Right lobe of liver (tissue), 6 donors: ENCODE measurements around the gene RNF182. TPM values are rescaled to one million over a fixed set of nuclear protein-coding genes. Genes with fewer than 3 reads are reported as not detected.

Experiments used
- ATAC-seq, 4 donors: fragments of 200-7000 bp; cut with Tn5 transposase; one replicate each; pipeline ENCODE4 v1.9.1; 2020; ENCODE audit warnings: mild to moderate bottlenecking in 4 of 4, moderate library complexity in 4 of 4
- DNase-seq, 3 donors: peaks; one replicate each; pipeline ENCODE4 v3.0.0-alpha.2; 2020
- H3K27ac ChIP-seq, 3 donors: fragments of 200-600 bp; one replicate each; pipeline ENCODE4 v1.8.0; 2022
- H3K27me3 ChIP-seq, 2 donors: fragments of 200-600 bp; one replicate each; pipeline ENCODE4 v1.8.0; 2022
- H3K36me3 ChIP-seq, 4 donors: fragments of 200-600 bp; sonication (generic) in 1 of 4; one replicate each; pipeline versions ENCODE4 v1.5.1 to v1.8.0; 2017 to 2022; ENCODE audit warnings: control low read depth in 1 of 4
- H3K4me1 ChIP-seq, 4 donors: fragments of 200-600 bp; sonication (generic) in 1 of 4; one replicate each; pipeline versions ENCODE4 v1.5.1 to v1.8.0; 2017 to 2022; ENCODE audit warnings: control low read depth in 1 of 4
- H3K4me3 ChIP-seq, 3 donors: fragments of 200-600 bp; one replicate each; pipeline ENCODE4 v1.8.0; 2022
- H3K9me3 ChIP-seq, 4 donors: fragments of 200-600 bp; sonication (generic) in 1 of 4; one replicate each; pipeline versions ENCODE4 v1.5.1 to v1.8.0; 2017 to 2022; ENCODE audit warnings: control low read depth in 1 of 4
- CTCF ChIP-seq, 4 donors: fragments of 200-600 bp in 3 of 4; fragments of 450-650 bp in 1 of 4; IDR thresholded peaks; one replicate each; pipeline versions ENCODE4 v1.5.1 to v1.8.0; 2016 to 2022; ENCODE audit warnings: antibody characterized with exemption in 4 of 4, mild to moderate bottlenecking in 2 of 4
- POLR2A ChIP-seq: fragments of 450-650 bp; IDR thresholded peaks from one replicate; pipeline ENCODE4 v1.6.1; 2017; ENCODE audit warnings: antibody characterized with exemption, mild to moderate bottlenecking
- WGBS: methylation state at CpG from one replicate; pipeline ENCODE4 v1.1.6; 2018; ENCODE audit warnings: low coverage, low lambda C conversion rate; ENCODE audit not compliant: insufficient coverage; ENCODE audit errors: missing lambda C conversion rate; 5-methylcytosine and 5-hydroxymethylcytosine counted together
- intact Hi-C, 2 donors: fragments of 100-400 bp; cut with DNase I; formaldehyde crosslinking; loops; one replicate each; pipeline versions ENCODE4 v1.11.2 to v1.14.1; 2022
- total RNA-seq, 6 experiments: library from RNA; depleted of rRNA in 2 of 6; stranded (reverse); fragments of >200 nt in 2 of 6; fragmentation: NEBNext Ultra II Directional in 3 of 6; extraction: Animal tissue kit (Norgen Biotek cat#: 25700) in 3 of 6; gene quantifications; one replicate each; pipeline versions ENCODE4 v1.1.0 to v1.2.4, GENCODE V29; 2016 to 2023
- donor health status: DM: no; HTN: yes; CAD: no.
- donor health status: DM: no; HTN: no; CAD: no.
- donor health status: DM: no; HTN: no; CAD: no.
- donor health status: DM: no; HTN: yes; CAD: no.
- donor health status: DM: no; HTN: yes; CAD: no.

Gene RNF182
- total RNA-seq, 6 experiments from 2014 or later = not detected

GRCh38 chr6:14028631-14029030, 103.9 kb downstream of the RNF182 start:
- H3K27ac ChIP-seq = no peak overlapping the region
- intact Hi-C loops = no loop called here
- H3K4me1 ChIP-seq = no peaks in the 10 kb centered on the region
- DNase-seq = no peak
- H3K36me3 ChIP-seq = no peaks in the 10 kb centered on the region
- 70% methylated on average over 2 of the region's 8 CpGs for WGBS
- H3K9me3 ChIP-seq = no peaks in the 10 kb centered on the region
- no peak overlapping the region for H3K4me3 ChIP-seq
- TF ChIP-seq POLR2A (no peak), CTCF (IDR thresholded peaks at IDR 0.05) (no peak)
- no peak for ATAC-seq
- H3K27me3 ChIP-seq = no peaks in the 10 kb centered on the region

- TF ChIP-seq CTCF (IDR thresholded peaks at IDR 0.05) (no peak), POLR2A (no peak)
- Histone ChIP-seq H3K27ac (no peak overlapping the region), H3K9me3 (no peaks in the 10 kb centered on the region), H3K4me3 (no peak overlapping the region), H3K4me1 (no peaks in the 10 kb centered on the region), H3K36me3 (no peaks in the 10 kb centered on the region), H3K27me3 (no peaks in the 10 kb centered on the region)
- ATAC-seq (no peak), DNase-seq (no peak)
- intact Hi-C loops = no loop called here
- WGBS = 84% methylated on average over 4 of the region's 6 CpGs
These were observed 104.9 kb downstream of the RNF182 start for GRCh38 chr6:14029605-14030004.

Other genes starting within 250 kb of the RNF182 start
- gene RANBP9, start 213.1 kb upstream of the RNF182 start, total RNA-seq = 10 to 100 TPM; 14.1 to 17.9 (median 15.9) TPM
- gene MCUR1, start 110.4 kb upstream of the RNF182 start, total RNA-seq = 10 to 100 TPM; 12.7 to 17.8 (median 15.2) TPM
- 1 to 10 TPM in 4 of 6 experiments, under 1 TPM in 2; 0.32 to 5.2 (median 1.1) TPM for gene CD83, start 192.8 kb downstream of the RNF182 start, total RNA-seq